GM19239 (cell line): ENCODE measurements around the gene ZNF184.

Experiments
- DNase-seq: peaks from one replicate; pipeline ENCODE4 v3.0.0; 2011; ENCODE audit warnings: low spot score; ENCODE audit not compliant: insufficient read length
- FAIRE-seq: peaks from 2 replicates; lab custom pipeline; 2011; peaks lifted over from hg19 to GRCh38; lab: Jason Lieb, UNC

The ZNF184 gene

DNA sequence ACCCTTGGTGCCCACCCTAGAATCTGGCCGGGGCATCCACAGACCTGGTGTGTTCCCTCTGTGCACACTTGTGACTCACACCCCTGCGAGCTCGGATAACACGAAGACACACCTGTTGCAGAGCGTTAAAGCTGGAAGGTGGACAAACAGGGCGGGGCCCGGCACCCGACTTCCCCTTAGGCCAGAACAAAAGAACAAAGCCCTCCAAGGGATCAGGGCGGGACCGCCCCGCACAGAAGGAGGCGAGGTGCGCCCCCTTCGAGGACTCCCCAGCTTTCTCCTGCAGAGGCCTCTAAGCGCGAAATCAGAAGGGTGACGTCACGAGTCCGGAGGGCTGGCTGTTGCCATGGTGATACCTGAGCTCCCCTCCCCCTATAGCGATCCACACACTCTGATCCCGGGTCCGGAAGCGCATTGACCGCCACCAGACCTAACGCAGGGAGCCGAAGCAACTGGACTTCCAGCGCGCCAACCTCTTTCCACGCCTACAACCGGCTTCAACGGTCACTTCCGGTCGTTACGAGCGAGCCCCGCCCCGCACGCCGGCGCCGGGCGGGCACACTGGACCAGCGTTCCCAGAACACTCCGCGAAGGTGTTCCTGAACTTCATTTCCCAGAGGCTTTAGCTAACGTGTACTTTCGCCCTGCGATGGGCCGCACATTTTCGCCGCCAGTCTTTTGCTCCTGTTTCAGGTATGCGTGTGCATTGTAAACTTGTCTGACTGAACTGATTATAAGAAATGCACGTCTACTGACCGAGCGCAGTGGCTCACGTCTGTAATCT is at the start of gene ZNF184:
Gene ZNF184, minus strand, starts transcription at position 489 of the 784 bp plus-strand sequence. CDS start 811 bp downstream, outside the sequence.
- DNase-seq (peak; percentile 53), FAIRE-seq (peak; percentile 90)

GRCh38 chr6:27518881-27519795 is 46.2 kb upstream of the ZNF184 start:
- peak; percentile 47 for DNase-seq
- peak; percentile 96 for FAIRE-seq

- DNase-seq: no peak
- no peak for FAIRE-seq
These were observed 45.3 kb upstream of the ZNF184 start for GRCh38 chr6:27517928-27518787.

DNA sequence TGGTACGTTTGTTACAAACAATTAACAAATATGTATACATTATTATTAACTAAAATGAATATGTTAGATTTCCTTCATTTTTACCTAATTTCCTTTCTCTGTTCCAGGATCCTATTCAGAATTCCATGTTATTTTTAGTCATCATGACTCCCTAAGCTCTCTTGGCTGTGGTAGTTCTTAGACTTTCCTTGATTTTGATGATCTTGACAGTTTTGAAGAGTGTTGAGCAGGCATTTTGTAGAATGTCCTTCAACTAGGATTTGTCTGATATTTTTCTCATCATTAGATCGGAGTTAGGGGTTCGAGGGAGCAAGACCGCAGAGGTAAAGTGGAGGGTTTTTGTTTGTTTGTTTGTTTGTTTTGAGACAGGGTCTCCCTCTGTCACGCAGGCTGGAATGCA is 44.3 kb upstream of the ZNF184 start:
- no peak for DNase-seq
- no peak for FAIRE-seq

DNA sequence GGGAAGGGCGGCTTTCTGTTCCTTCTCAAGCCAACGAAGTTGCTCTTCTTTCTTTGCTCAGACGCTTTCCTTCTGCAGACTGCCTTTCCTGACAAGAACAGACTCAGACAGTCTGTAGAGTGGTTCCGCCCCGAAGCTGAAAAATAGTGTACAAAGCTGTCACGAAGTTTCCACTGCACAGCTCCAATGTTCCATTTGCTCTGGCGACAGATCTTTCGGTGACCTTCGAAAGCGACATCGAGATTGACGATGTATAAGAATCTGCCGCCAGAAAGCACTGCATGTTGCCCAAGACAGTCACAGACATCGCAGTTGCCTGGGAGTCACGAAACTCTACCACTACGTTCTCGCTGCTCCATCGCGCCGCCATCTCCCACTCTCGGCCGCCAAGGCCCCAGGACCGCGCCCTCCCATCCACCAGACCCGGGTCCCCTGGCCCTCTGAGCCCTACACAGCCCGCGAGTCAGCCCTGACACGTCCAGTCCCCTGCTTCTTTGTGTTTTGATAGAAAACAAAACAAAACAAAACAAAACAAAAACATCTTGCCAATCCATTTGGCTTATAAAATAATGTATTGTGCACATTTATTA is 42.1 kb upstream of the ZNF184 start:
- FAIRE-seq (no peak), DNase-seq (no peak)

DNA sequence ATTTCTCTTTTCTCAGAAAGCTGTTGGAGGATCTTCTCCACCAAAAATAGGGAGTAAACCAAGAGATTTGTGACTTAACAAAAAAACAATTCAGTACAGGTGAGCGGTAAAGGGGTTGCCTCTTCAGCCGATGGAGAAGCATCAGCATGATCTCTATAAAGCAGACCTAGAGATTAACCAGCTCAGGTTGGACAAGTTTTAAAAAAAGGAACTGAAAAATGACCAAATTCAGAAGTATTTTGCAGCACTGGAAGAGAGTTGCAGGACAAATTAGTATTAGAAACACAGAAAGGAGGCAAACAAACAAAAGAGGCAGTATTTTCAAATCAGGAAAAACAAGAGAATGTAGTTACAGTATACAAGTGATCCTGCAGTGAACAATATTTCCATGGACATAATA is 39.6 kb upstream of the ZNF184 start:
- FAIRE-seq (no peak), DNase-seq (no peak)

- no peak for DNase-seq
These were observed 34.4 kb upstream of the ZNF184 start for GRCh38 chr6:27507041-27507956.

GRCh38 chr6:27505209-27506027 is 32.5 kb upstream of the ZNF184 start:
- DNase-seq (no peak), FAIRE-seq (peak; percentile 44)

More at GRCh38 chr6:27507041-27507956, 34.4 kb upstream of the ZNF184 start:
- FAIRE-seq: no peak

DNA sequence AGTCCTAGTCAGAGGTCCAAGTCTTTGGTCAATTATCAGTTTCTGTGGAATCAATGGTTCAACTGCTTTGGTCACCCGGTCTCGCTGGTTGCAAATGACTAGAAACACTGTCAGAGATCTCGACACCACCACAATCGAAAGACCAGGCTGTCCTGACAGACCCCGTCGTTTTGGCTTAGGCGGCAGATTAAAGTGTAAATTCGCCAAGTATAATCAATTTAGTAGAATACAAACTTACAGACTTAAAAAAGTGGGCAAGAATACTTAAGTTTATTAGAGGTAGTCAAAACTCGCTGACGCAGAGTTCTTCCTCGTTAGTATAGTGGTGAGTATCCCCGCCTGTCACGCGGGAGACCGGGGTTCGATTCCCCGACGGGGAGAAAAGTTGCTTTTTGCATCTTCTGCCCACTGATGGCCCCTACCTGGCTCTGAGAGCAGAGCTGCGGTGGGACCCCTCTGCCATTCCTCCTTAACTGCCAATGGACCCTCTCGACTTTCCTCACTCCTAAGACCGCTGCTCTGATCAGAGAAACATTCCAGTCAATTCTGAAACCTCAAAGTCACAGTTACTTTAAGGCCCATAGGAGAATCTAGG is 30.6 kb upstream of the ZNF184 start:
- FAIRE-seq (peak; percentile 61), DNase-seq (no peak)

DNA sequence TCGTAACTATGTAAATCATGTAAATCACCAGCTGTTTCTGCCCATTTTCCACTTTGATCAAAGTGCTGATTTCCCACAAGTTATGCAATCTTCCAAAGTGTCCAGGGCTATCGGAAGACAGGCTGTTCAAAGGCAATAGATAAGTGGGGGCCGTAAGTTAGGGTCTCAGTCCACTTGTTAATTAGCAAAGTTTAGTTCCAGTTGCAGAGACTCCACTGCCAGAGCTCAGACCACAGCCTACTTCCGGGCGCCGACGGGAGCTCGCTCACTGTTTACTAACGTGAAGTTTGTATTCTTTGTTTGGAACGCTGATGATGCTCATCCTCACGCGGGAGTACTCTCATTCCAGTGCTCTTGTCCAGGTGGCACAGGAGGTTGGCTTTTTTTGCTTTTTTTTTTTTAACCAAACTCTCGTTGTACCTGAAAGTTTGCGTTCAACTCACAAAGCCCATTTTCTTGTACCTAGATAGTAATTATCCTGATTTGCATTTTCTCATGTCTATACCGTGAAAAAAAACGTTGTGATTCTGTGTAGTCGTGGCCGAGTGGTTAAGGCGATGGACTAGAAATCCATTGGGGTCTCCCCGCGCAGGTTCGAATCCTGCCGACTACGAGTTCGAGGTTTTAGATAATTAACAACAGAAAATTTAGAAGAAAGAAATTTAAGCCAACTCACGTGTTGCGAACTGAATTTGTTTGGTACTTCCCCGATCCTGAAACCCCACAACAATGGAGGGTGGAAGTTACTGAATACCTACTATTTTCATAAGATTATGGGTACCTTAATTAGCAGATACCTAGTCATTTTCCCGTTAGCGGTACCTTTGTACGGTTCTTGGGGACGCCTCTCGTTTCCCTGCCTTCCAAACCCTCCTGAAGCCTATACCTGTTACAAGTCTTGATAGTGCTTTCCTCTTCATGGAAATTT is 29.9 kb upstream of the ZNF184 start:
- peak; percentile 74 for FAIRE-seq
- DNase-seq: no peak

DNA sequence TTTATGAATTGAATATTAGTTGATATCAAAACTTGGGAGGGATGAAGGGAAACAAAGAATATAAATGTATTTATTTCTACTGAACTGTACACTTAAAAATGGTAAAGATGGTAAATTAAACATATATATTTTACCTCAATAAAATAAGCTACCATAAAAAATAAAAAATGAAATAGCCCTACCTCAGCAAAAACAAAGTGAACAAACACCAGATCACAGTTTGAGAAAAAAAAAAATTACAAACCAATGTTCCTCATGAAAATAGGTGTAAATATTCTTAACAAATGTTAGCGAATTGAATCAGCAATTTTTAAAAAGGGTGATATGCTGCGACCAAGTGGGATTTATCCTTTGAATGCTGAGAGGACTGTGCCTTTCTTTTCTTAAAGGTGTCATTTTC is 28.3 kb upstream of the ZNF184 start:
- DNase-seq (no peak), FAIRE-seq (no peak)

GRCh38 chr6:27500177-27500576 is 27.3 kb upstream of the ZNF184 start:
- no peak for FAIRE-seq
- DNase-seq: no peak

DNA sequence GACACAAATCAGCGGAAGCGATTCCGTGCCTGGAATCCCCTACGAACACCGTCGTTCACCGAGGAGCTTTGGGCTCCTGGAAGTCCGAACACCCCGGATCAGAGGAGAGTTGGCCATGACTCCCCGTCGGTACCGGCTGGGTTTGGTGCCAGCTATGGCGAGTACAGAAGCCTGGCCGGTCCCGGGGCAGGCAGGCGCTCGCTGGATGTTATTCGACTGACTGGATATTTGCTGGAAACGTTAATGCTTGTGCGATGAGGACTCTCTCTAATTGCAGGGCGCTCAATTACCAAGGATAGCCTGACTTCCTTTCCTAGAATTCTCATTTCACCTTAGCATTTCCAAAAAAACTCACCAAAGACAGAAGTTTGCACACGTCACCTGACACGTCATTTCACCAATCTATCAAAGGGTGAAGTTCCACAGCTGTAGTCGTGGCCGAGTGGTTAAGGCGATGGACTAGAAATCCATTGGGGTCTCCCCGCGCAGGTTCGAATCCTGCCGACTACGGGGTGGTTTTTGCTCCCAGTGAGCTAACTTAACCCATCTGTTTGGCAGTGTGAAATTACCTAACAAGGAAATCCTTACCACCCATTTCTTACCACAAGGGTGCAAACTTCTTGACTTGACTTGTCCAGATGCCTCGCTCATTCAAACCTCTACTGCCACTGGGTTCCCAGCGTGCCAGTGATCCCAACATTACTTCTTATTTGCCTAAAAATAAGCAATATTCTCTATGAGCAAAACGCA is 22.7 kb upstream of the ZNF184 start:
- DNase-seq: no peak
- FAIRE-seq: peak; percentile 80

GRCh38 chr6:27494987-27495385 is 22.1 kb upstream of the ZNF184 start:
- FAIRE-seq (peak; percentile 71), DNase-seq (no peak)

DNA sequence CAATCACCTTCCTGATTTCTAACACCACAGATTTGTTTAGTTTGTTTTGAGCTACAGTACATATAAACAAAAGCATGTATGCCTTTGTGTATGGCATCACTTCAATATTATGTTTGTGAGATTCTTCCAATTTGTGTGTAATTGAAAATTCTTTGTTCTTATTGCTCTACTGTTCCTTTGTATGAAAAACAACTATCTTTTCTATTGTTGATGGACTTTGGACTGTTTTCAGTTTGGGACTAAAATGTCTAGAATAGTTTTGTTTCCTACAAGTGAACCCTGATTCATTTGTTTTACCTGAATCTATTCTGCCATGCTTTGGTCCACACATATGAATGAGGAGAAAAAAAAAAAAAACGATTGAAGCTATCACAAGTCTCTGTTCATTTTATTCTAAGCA is 21.2 kb upstream of the ZNF184 start:
- no peak for DNase-seq
- no peak for FAIRE-seq

DNA sequence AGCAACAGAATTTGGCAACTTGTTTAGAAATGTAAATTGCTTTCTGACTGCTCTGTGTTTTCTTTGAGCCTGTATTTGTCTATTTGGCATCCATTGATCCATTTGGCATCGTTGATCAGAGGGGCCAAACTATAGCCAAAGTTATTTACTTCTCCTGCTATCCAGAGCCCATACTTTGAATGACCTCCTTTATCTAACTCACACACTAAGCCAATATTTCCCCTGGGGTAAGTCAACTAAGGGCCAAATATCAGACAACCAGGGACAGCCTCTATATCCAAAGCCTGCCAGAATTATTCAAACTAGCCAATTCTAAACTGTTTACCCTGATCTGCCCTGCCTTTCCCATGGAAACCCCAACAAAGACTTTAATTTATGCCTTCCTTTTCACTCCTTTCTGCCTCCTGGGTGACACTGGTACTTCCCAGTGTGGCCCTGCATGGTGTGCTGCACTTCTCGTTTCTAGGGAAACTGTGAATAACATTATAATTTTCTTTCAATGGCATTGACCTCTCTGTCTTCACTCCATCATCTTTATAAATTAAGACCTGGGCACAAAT is 19.8 kb upstream of the ZNF184 start:
- DNase-seq: no peak

More for the DNA sequence above, 19.8 kb upstream of the ZNF184 start:
- FAIRE-seq: no peak
